SH-SY5Y (cell line): Measurements from ENCODE around the gene SPOCK3.

Source experiments
- GATA2 ChIP-seq: IDR thresholded peaks from 2 replicates; pipeline ENCODE4 v1.6.1; 2011; ENCODE audit warnings: mild to moderate bottlenecking, low read depth, low read length
- GATA3 ChIP-seq: IDR thresholded peaks from 2 replicates; pipeline ENCODE4 v1.6.1; 2011; ENCODE audit warnings: low read depth, mild to moderate bottlenecking, low read length, moderate library complexity

GRCh38 chr4:167144605-167145004, 89.7 kb downstream of the SPOCK3 start:
- TF ChIP-seq GATA3 (no peak), GATA2 (no peak)
